ENCODE results near the gene OR13J1.

GRCh38 chr9:35862328-35862727 is 7.9 kb downstream of the OR13J1 start:
- TF ChIP-seq, protein P1, sequence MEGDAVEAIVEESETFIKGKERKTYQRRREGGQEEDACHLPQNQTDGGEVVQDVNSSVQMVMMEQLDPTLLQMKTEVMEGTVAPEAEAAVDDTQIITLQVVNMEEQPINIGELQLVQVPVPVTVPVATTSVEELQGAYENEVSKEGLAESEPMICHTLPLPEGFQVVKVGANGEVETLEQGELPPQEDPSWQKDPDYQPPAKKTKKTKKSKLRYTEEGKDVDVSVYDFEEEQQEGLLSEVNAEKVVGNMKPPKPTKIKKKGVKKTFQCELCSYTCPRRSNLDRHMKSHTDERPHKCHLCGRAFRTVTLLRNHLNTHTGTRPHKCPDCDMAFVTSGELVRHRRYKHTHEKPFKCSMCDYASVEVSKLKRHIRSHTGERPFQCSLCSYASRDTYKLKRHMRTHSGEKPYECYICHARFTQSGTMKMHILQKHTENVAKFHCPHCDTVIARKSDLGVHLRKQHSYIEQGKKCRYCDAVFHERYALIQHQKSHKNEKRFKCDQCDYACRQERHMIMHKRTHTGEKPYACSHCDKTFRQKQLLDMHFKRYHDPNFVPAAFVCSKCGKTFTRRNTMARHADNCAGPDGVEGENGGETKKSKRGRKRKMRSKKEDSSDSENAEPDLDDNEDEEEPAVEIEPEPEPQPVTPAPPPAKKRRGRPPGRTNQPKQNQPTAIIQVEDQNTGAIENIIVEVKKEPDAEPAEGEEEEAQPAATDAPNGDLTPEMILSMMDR (IDR thresholded peaks at IDR 0.05), result no peak
- TF ChIP-seq NFYB (CRISPR knock-in tag; conservative IDR thresholded peaks at IDR 0.05; ENCODE audit: low read depth), result no peak
- no peak for TF ChIP-seq NR2C2 (CRISPR knock-in tag; IDR thresholded peaks at IDR 0.05)
- TF ChIP-seq, protein P2, sequence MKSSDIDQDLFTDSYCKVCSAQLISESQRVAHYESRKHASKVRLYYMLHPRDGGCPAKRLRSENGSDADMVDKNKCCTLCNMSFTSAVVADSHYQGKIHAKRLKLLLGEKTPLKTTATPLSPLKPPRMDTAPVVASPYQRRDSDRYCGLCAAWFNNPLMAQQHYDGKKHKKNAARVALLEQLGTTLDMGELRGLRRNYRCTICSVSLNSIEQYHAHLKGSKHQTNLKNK (CRISPR knock-in tag; IDR thresholded peaks at IDR 0.05), result no peak
